ENCODE results near the gene SLC37A3.
"Not testable (repeated sequence)": the region's sequence is repeated elsewhere in the genome, so short reads cannot be mapped to it uniquely, and the experiment has no call there.

The SLC37A3 gene

GRCh38 chr7:140347218-140347617 is 51.1 kb downstream of the SLC37A3 start:
- no peak for DNase-seq (ENCODE audit: low read depth in 2 of 2)

- no peak for DNase-seq (ENCODE audit: low read depth in 2 of 2)
These were observed 52.9 kb downstream of the SLC37A3 start for GRCh38 chr7:140345426-140345825.

GRCh38 chr7:140342727-140343514 is 55.4 kb downstream of the SLC37A3 start:
- DNase-seq (ENCODE audit: low read depth in 2 of 2), result no peak

- not testable (repeated sequence) for DNase-seq (ENCODE audit: low read depth in 2 of 2)
These were observed 59.4 kb downstream of the SLC37A3 start for GRCh38 chr7:140338959-140339358.

GRCh38 chr7:140334341-140335057 is 63.8 kb downstream of the SLC37A3 start:
- DNase-seq (ENCODE audit: low read depth in 2 of 2), result no peak

- no peak for DNase-seq (ENCODE audit: low read depth in 2 of 2)
These were observed 64.6 kb downstream of the SLC37A3 start for GRCh38 chr7:140333686-140334085.

GRCh38 chr7:140333223-140333622 is 65.1 kb downstream of the SLC37A3 start:
- DNase-seq (ENCODE audit: low read depth in 2 of 2), result no peak

GRCh38 chr7:140330595-140330994 is 67.7 kb downstream of the SLC37A3 start:
- DNase-seq (ENCODE audit: low read depth in 2 of 2), result no peak

GRCh38 chr7:140330128-140330527 is 68.2 kb downstream of the SLC37A3 start:
- no peak for DNase-seq (ENCODE audit: low read depth in 2 of 2)

GRCh38 chr7:140327261-140327661 is 71.1 kb downstream of the SLC37A3 start:
- no peak for DNase-seq (ENCODE audit: low read depth in 2 of 2)

GRCh38 chr7:140326116-140326928 is 72.0 kb downstream of the SLC37A3 start:
- peak; percentile 9 to 34 for DNase-seq (ENCODE audit: low read depth in 2 of 2)

GRCh38 chr7:140325600-140325999 is 72.7 kb downstream of the SLC37A3 start:
- DNase-seq (ENCODE audit: low read depth in 2 of 2), result no peak

GRCh38 chr7:140324714-140325113 is 73.6 kb downstream of the SLC37A3 start:
- DNase-seq (ENCODE audit: low read depth in 2 of 2), result no peak

- no peak for DNase-seq (ENCODE audit: low read depth in 2 of 2)
These were observed 75.6 kb downstream of the SLC37A3 start for GRCh38 chr7:140322759-140323158.

GRCh38 chr7:140320078-140320477 is 78.3 kb downstream of the SLC37A3 start:
- not testable (repeated sequence) for DNase-seq (ENCODE audit: low read depth in 2 of 2)

GRCh38 chr7:140317999-140318398 is 80.3 kb downstream of the SLC37A3 start:
- no peak for DNase-seq (ENCODE audit: low read depth in 2 of 2)

- no peak for DNase-seq (ENCODE audit: low read depth in 2 of 2)
These were observed 80.7 kb downstream of the SLC37A3 start for GRCh38 chr7:140317597-140317996.

GRCh38 chr7:140316165-140316661 is 82.1 kb downstream of the SLC37A3 start:
- no peak for DNase-seq (ENCODE audit: low read depth in 2 of 2)

- DNase-seq (ENCODE audit: low read depth in 2 of 2), result no peak
These were observed 82.7 kb downstream of the SLC37A3 start for GRCh38 chr7:140315498-140316164.

- DNase-seq (ENCODE audit: low read depth in 2 of 2), result no peak
These were observed 83.5 kb downstream of the SLC37A3 start for GRCh38 chr7:140314573-140315480.
